ENCODE data around the gene TBC1D7. TPM values are rescaled to one million over a fixed set of nuclear protein-coding genes. Genes with fewer than 3 reads are reported as not detected.

TBC1D7 gene
- total RNA-seq, 1 donor from 2014 or later = 34.7 TPM

- Mint-ChIP-seq H3K27me3 (no peaks in the 10 kb centered on the region), H3K36me3 (ENCODE audit: insufficient read depth) (peaks cover 20% of the 10 kb centered on the region), H3K27ac (no peak overlapping the region), H3K4me3 (ENCODE audit: low read depth) (no peak overlapping the region), H3K4me1 (ENCODE audit: low read depth) (no peaks in the 10 kb centered on the region), H3K9me3 (ENCODE audit: low read depth) (no peaks in the 10 kb centered on the region)
- DNase-seq (ENCODE audit: low spot score, unreplicated experiment) = no peak
- no peak for TF ChIP-seq CTCF (IDR thresholded peaks at IDR 0.05; ENCODE audit: unreplicated experiment)
Measured at GRCh38 chr6:13314806-13315205, 13.5 kb downstream of the TBC1D7 start.

- no peaks in the 10 kb centered on the region for H3K27me3 Mint-ChIP-seq
- H3K27ac Mint-ChIP-seq = no peak overlapping the region
- H3K4me3 Mint-ChIP-seq (ENCODE audit: low read depth) = no peak overlapping the region
- H3K36me3 Mint-ChIP-seq (ENCODE audit: insufficient read depth) = peaks cover 18% of the 10 kb centered on the region
- no peaks in the 10 kb centered on the region for H3K9me3 Mint-ChIP-seq (ENCODE audit: low read depth)
- DNase-seq (ENCODE audit: low spot score, unreplicated experiment) = no peak
- no peak for TF ChIP-seq CTCF (IDR thresholded peaks at IDR 0.05; ENCODE audit: unreplicated experiment)
- H3K4me1 Mint-ChIP-seq (ENCODE audit: low read depth) = no peaks in the 10 kb centered on the region
Measured at GRCh38 chr6:13311155-13311554, 17.2 kb downstream of the TBC1D7 start.

GRCh38 chr6:13308332-13308731 lies 20.0 kb downstream of the TBC1D7 start:
- H3K4me1 Mint-ChIP-seq (ENCODE audit: low read depth) = peaks cover 4% of the 10 kb centered on the region
- H3K4me3 Mint-ChIP-seq (ENCODE audit: low read depth) = no peak overlapping the region
- no peak for TF ChIP-seq CTCF (IDR thresholded peaks at IDR 0.05; ENCODE audit: unreplicated experiment)
- no peak for DNase-seq (ENCODE audit: low spot score, unreplicated experiment)
- peaks cover 17% of the 10 kb centered on the region for H3K36me3 Mint-ChIP-seq (ENCODE audit: insufficient read depth)
- H3K9me3 Mint-ChIP-seq (ENCODE audit: low read depth) = no peaks in the 10 kb centered on the region
- no peak overlapping the region for H3K27ac Mint-ChIP-seq
- H3K27me3 Mint-ChIP-seq = no peaks in the 10 kb centered on the region

GRCh38 chr6:13307508-13307995 lies 20.8 kb downstream of the TBC1D7 start:
- Mint-ChIP-seq H3K36me3 (ENCODE audit: insufficient read depth) (peaks cover 20% of the 10 kb centered on the region), H3K9me3 (ENCODE audit: low read depth) (no peaks in the 10 kb centered on the region), H3K4me1 (ENCODE audit: low read depth) (peaks cover 11% of the 10 kb centered on the region), H3K27ac (no peak overlapping the region), H3K27me3 (no peaks in the 10 kb centered on the region), H3K4me3 (ENCODE audit: low read depth) (no peak overlapping the region)
- TF ChIP-seq CTCF (IDR thresholded peaks at IDR 0.05; ENCODE audit: unreplicated experiment) = no peak
- no peak for DNase-seq (ENCODE audit: low spot score, unreplicated experiment)

- DNase-seq (ENCODE audit: low spot score, unreplicated experiment) = no peak
- H3K27ac Mint-ChIP-seq = no peak overlapping the region
- peaks cover 11% of the 10 kb centered on the region for H3K4me1 Mint-ChIP-seq (ENCODE audit: low read depth)
- H3K36me3 Mint-ChIP-seq (ENCODE audit: insufficient read depth) = peaks cover 17% of the 10 kb centered on the region
- no peak overlapping the region for H3K4me3 Mint-ChIP-seq (ENCODE audit: low read depth)
- no peaks in the 10 kb centered on the region for H3K27me3 Mint-ChIP-seq
- no peak for TF ChIP-seq CTCF (IDR thresholded peaks at IDR 0.05; ENCODE audit: unreplicated experiment)
- no peaks in the 10 kb centered on the region for H3K9me3 Mint-ChIP-seq (ENCODE audit: low read depth)
Measured at GRCh38 chr6:13305791-13306190, 22.5 kb downstream of the TBC1D7 start.

Data from progenitor cell of endocrine pancreas (in vitro differentiated cells).